ENCODE data around the gene ANKRD55.

- TF ChIP-seq POLR2AphosphoS5 (IDR thresholded peaks at IDR 0.05; ENCODE audit: low read depth, low read length) (no peak), SIN3A (IDR thresholded peaks at IDR 0.05; ENCODE audit: borderline replicate concordance, insufficient read depth, low read length) (no peak), TAF1 (IDR thresholded peaks at IDR 0.05; ENCODE audit: borderline replicate concordance, insufficient read depth, low read length) (no peak), REST (IDR thresholded peaks at IDR 0.05; ENCODE audit: insufficient read depth in 1 of 2, low read depth in 2 of 2, low read length in 2 of 2) (no peak)
Measured at GRCh38 chr5:56167519-56167918, 65.6 kb downstream of the ANKRD55 start.
